Ovary (tissue), 3 donors: ENCODE results near the gene TCTN1.

Experiments
- CTCF ChIP-seq, 3 donors: fragments of 450-650 bp in 2 of 3; fragments of 200-600 bp in 1 of 3; IDR thresholded peaks; one replicate each; pipeline versions ENCODE4 v1.5.1 to v1.8.0; 2016 to 2022; ENCODE audit warnings: antibody characterized with exemption in 3 of 3, mild to moderate bottlenecking in 1 of 3
- EP300 ChIP-seq: sonication (generic); formaldehyde crosslinking; IDR thresholded peaks from one replicate; pipeline ENCODE4 v1.6.1; 2017; ENCODE audit warnings: antibody characterized with exemption
- POLR2A ChIP-seq: fragments of 450-650 bp; IDR thresholded peaks from one replicate; pipeline ENCODE4 v1.6.1; 2017; ENCODE audit warnings: antibody characterized with exemption, mild to moderate bottlenecking, moderate library complexity
- donor health status: DM: no; HTN: no; CAD: no.

GRCh38 chr12:110599334-110599733 is 14.6 kb upstream of the TCTN1 start:
- TF ChIP-seq CTCF (IDR thresholded peaks at IDR 0.05) = no peak
- TF ChIP-seq EP300 = no peak
- no peak for TF ChIP-seq POLR2A
